ENCODE measurements around the gene CPNE1.

Gene CPNE1

GRCh38 chr20:35598899-35599775 lies 65.6 kb downstream of the CPNE1 start:
- Histone ChIP-seq H3K36me3 (ENCODE audit: control insufficient read depth in 1 of 2, insufficient read depth in 2 of 2, low read length in 2 of 2) (no peaks in the 10 kb centered on the region), H4K91ac (ENCODE audit: low read depth, low read length) (no peak overlapping the region), H3K14ac (ENCODE audit: low read length) (no peak overlapping the region), H2AK5ac (ENCODE audit: low read length) (no peak overlapping the region), H3K4ac (ENCODE audit: low read depth, low read length) (no peak overlapping the region), H3K4me3 (ENCODE audit: low read depth, low read length) (no peak overlapping the region), H3K23ac (ENCODE audit: low read length) (no peak overlapping the region), H3K4me2 (ENCODE audit: low read length) (no peak overlapping the region), H3K4me1 (ENCODE audit: control insufficient read depth in 1 of 2, insufficient read depth in 2 of 2, low read length in 2 of 2) (peaks cover 9 to 11% of the 10 kb centered on the region in 2 experiments), H2AFZ (ENCODE audit: insufficient read depth, low read length, poor library complexity) (no peak overlapping the region), H3K27me3 (ENCODE audit: insufficient read depth, low read length) (peaks cover 25% of the 10 kb centered on the region), H3K9me3 (ENCODE audit: insufficient read depth, low read depth, low read length) (peaks cover 5% of the 10 kb centered on the region), H3K79me1 (ENCODE audit: low read length) (no peaks in the 10 kb centered on the region), H3K9ac (ENCODE audit: low read length) (no peak overlapping the region), H3K18ac (ENCODE audit: low read length) (no peak overlapping the region), H3K79me2 (ENCODE audit: control insufficient read depth, insufficient read depth, low read length, poor library complexity) (no peaks in the 10 kb centered on the region), H4K12ac (ENCODE audit: low read depth, low read length) (no peak overlapping the region), H2BK120ac (ENCODE audit: insufficient read depth, low read length, poor library complexity) (no peak overlapping the region), H4K8ac (ENCODE audit: low read depth, low read length) (no peak overlapping the region), H3K27ac (ENCODE audit: low read depth, low read length) (no peak overlapping the region), H2BK5ac (ENCODE audit: low read depth, low read length, poor library complexity) (no peak overlapping the region), H2BK12ac (ENCODE audit: low read length) (no peak overlapping the region)
- DNase-seq, result no peak
- no CpG with 5 or more reads among the region's 22 CpGs for WGBS (ENCODE audit: extremely low coverage, insufficient coverage, insufficient read length)

- H3K9me3 ChIP-seq (ENCODE audit: insufficient read depth, low read depth, low read length), result peaks cover 5% of the 10 kb centered on the region
- no peak overlapping the region for H3K9ac ChIP-seq (ENCODE audit: low read length)
- WGBS (ENCODE audit: extremely low coverage, insufficient coverage, insufficient read length), result no CpG with 5 or more reads among the region's 7 CpGs
- H3K4me2 ChIP-seq (ENCODE audit: low read length), result no peak overlapping the region
- H3K79me1 ChIP-seq (ENCODE audit: low read length), result no peaks in the 10 kb centered on the region
- H3K4ac ChIP-seq (ENCODE audit: low read depth, low read length), result no peak overlapping the region
- no peak overlapping the region for H3K14ac ChIP-seq (ENCODE audit: low read length)
- no peak for DNase-seq
- H3K23ac ChIP-seq (ENCODE audit: low read length), result no peak overlapping the region
- no peaks in the 10 kb centered on the region for H3K36me3 ChIP-seq (ENCODE audit: control insufficient read depth in 1 of 2, insufficient read depth in 2 of 2, low read length in 2 of 2)
- H2BK120ac ChIP-seq (ENCODE audit: insufficient read depth, low read length, poor library complexity), result no peak overlapping the region
- no peak overlapping the region for H4K91ac ChIP-seq (ENCODE audit: low read depth, low read length)
- H2AK5ac ChIP-seq (ENCODE audit: low read length), result no peak overlapping the region
- H4K8ac ChIP-seq (ENCODE audit: low read depth, low read length), result no peak overlapping the region
- peaks cover 9 to 11% of the 10 kb centered on the region in 2 experiments for H3K4me1 ChIP-seq (ENCODE audit: control insufficient read depth in 1 of 2, insufficient read depth in 2 of 2, low read length in 2 of 2)
- no peak overlapping the region for H2AFZ ChIP-seq (ENCODE audit: insufficient read depth, low read length, poor library complexity)
- H3K4me3 ChIP-seq (ENCODE audit: low read depth, low read length), result no peak overlapping the region
- no peak overlapping the region for H2BK5ac ChIP-seq (ENCODE audit: low read depth, low read length, poor library complexity)
- H3K27me3 ChIP-seq (ENCODE audit: insufficient read depth, low read length), result peaks cover 25% of the 10 kb centered on the region
- no peak overlapping the region for H3K18ac ChIP-seq (ENCODE audit: low read length)
- H3K79me2 ChIP-seq (ENCODE audit: control insufficient read depth, insufficient read depth, low read length, poor library complexity), result no peaks in the 10 kb centered on the region
- H2BK12ac ChIP-seq (ENCODE audit: low read length), result no peak overlapping the region
- no peak overlapping the region for H3K27ac ChIP-seq (ENCODE audit: low read depth, low read length)
- H4K12ac ChIP-seq (ENCODE audit: low read depth, low read length), result no peak overlapping the region
These were observed 66.2 kb downstream of the CPNE1 start for GRCh38 chr20:35598476-35598875.

GRCh38 chr20:35597186-35597585 lies 67.5 kb downstream of the CPNE1 start:
- no peak overlapping the region for H3K27ac ChIP-seq (ENCODE audit: low read depth, low read length)
- H3K4ac ChIP-seq (ENCODE audit: low read depth, low read length), result no peak overlapping the region
- H3K18ac ChIP-seq (ENCODE audit: low read length), result no peak overlapping the region
- no peak overlapping the region for H4K91ac ChIP-seq (ENCODE audit: low read depth, low read length)
- H3K9me3 ChIP-seq (ENCODE audit: insufficient read depth, low read depth, low read length), result no peaks in the 10 kb centered on the region
- H3K14ac ChIP-seq (ENCODE audit: low read length), result no peak overlapping the region
- H3K23ac ChIP-seq (ENCODE audit: low read length), result no peak overlapping the region
- no peak overlapping the region for H2AFZ ChIP-seq (ENCODE audit: insufficient read depth, low read length, poor library complexity)
- no peaks in the 10 kb centered on the region for H3K79me1 ChIP-seq (ENCODE audit: low read length)
- H3K36me3 ChIP-seq (ENCODE audit: control insufficient read depth in 1 of 2, insufficient read depth in 2 of 2, low read length in 2 of 2), result no peaks in the 10 kb centered on the region
- peaks cover 9 to 11% of the 10 kb centered on the region in 2 experiments for H3K4me1 ChIP-seq (ENCODE audit: control insufficient read depth in 1 of 2, insufficient read depth in 2 of 2, low read length in 2 of 2)
- H3K4me3 ChIP-seq (ENCODE audit: low read depth, low read length), result no peak overlapping the region
- H4K8ac ChIP-seq (ENCODE audit: low read depth, low read length), result no peak overlapping the region
- H2BK120ac ChIP-seq (ENCODE audit: insufficient read depth, low read length, poor library complexity), result no peak overlapping the region
- no peak overlapping the region for H4K12ac ChIP-seq (ENCODE audit: low read depth, low read length)
- H2AK5ac ChIP-seq (ENCODE audit: low read length), result no peak overlapping the region
- WGBS (ENCODE audit: extremely low coverage, insufficient coverage, insufficient read length), result no CpG with 5 or more reads among the region's 2 CpGs
- peaks cover 22% of the 10 kb centered on the region for H3K27me3 ChIP-seq (ENCODE audit: insufficient read depth, low read length)
- H2BK5ac ChIP-seq (ENCODE audit: low read depth, low read length, poor library complexity), result no peak overlapping the region
- DNase-seq, result no peak
- H3K79me2 ChIP-seq (ENCODE audit: control insufficient read depth, insufficient read depth, low read length, poor library complexity), result no peaks in the 10 kb centered on the region
- H3K4me2 ChIP-seq (ENCODE audit: low read length), result no peak overlapping the region
- no peak overlapping the region for H2BK12ac ChIP-seq (ENCODE audit: low read length)
- no peak overlapping the region for H3K9ac ChIP-seq (ENCODE audit: low read length)

- no peak overlapping the region for H4K91ac ChIP-seq (ENCODE audit: low read depth, low read length)
- no peak overlapping the region for H3K14ac ChIP-seq (ENCODE audit: low read length)
- no peaks in the 10 kb centered on the region for H3K9me3 ChIP-seq (ENCODE audit: insufficient read depth, low read depth, low read length)
- no peak overlapping the region for H3K9ac ChIP-seq (ENCODE audit: low read length)
- no peak overlapping the region for H3K4ac ChIP-seq (ENCODE audit: low read depth, low read length)
- no peak overlapping the region for H3K4me3 ChIP-seq (ENCODE audit: low read depth, low read length)
- no peak overlapping the region for H3K27ac ChIP-seq (ENCODE audit: low read depth, low read length)
- no peak overlapping the region for H3K18ac ChIP-seq (ENCODE audit: low read length)
- H2BK120ac ChIP-seq (ENCODE audit: insufficient read depth, low read length, poor library complexity), result no peak overlapping the region
- no peak overlapping the region for H2BK12ac ChIP-seq (ENCODE audit: low read length)
- no peak overlapping the region for H2AFZ ChIP-seq (ENCODE audit: insufficient read depth, low read length, poor library complexity)
- H3K23ac ChIP-seq (ENCODE audit: low read length), result no peak overlapping the region
- no peak overlapping the region for H2AK5ac ChIP-seq (ENCODE audit: low read length)
- no peaks in the 10 kb centered on the region for H3K79me2 ChIP-seq (ENCODE audit: control insufficient read depth, insufficient read depth, low read length, poor library complexity)
- no peaks in the 10 kb centered on the region for H3K79me1 ChIP-seq (ENCODE audit: low read length)
- no peak overlapping the region for H2BK5ac ChIP-seq (ENCODE audit: low read depth, low read length, poor library complexity)
- DNase-seq, result peak; percentile 43 to 57
- no peak overlapping the region for H4K8ac ChIP-seq (ENCODE audit: low read depth, low read length)
- peaks cover 10% of the 10 kb centered on the region for H3K27me3 ChIP-seq (ENCODE audit: insufficient read depth, low read length)
- H4K12ac ChIP-seq (ENCODE audit: low read depth, low read length), result no peak overlapping the region
- no peaks in the 10 kb centered on the region for H3K36me3 ChIP-seq (ENCODE audit: control insufficient read depth in 1 of 2, insufficient read depth in 2 of 2, low read length in 2 of 2)
- WGBS (ENCODE audit: extremely low coverage, insufficient coverage, insufficient read length), result 100% methylated on average over 2 of the region's 7 CpGs
- peaks cover 0 to under 1% of the 10 kb centered on the region in 2 experiments for H3K4me1 ChIP-seq (ENCODE audit: control insufficient read depth in 1 of 2, insufficient read depth in 2 of 2, low read length in 2 of 2)
- no peak overlapping the region for H3K4me2 ChIP-seq (ENCODE audit: low read length)
These were observed 68.8 kb downstream of the CPNE1 start for GRCh38 chr20:35595901-35596300.

Measured in trophoblast cell (in vitro differentiated cells and primary cell).